ENCODE measurements around the gene ARFRP1. TPM values are rescaled to one million over a fixed set of nuclear protein-coding genes. Genes with fewer than 3 reads are reported as not detected.

ARFRP1 gene
- total and polyA plus RNA-seq, 2 of the 13 experiments (the other 11 are each of a cell fraction or from before 2014, with no cell fraction given), result 32.0 to 51.1 TPM

- ChIA-PET POLR2A (interaction anchor here (0.5 to 7.3 kb wide), 32 partner anchors 11 to 1671 kb away, joined by 3 to 190 read pairs (median 4); partner anchors contain the start of genes ARFRP1, C20orf204, GMEB2 and PRPF6), CTCF (ENCODE audit: low intra/inter-chr PET ratio, low total read pairs) (interaction anchor here (2.5 kb wide), 1 partner anchor 31 kb away, joined by 8 read pairs; the partner anchor contains the start of genes ARFRP1 and ZGPAT)
- WGBS (ENCODE audit: low lambda C conversion rate), result 0% methylated on average over 24 of the region's 26 CpGs
- no peak overlapping the region for H2AFZ ChIP-seq (ENCODE audit: low read length)
- ATAC-seq, result peak; percentile 16
- H3K27ac ChIP-seq (ENCODE audit: extremely low read length, insufficient read depth, low read length), result peak overlapping the region; percentile 93
- in situ Hi-C loops (cut with HindIII; ENCODE audit: extremely low pct_ligation_motif_present, low pct_unique_long_range_greater_than_20kb), result no loop called here
- H3K79me2 ChIP-seq (ENCODE audit: insufficient read depth, low read length), result peaks cover 23% of the 10 kb centered on the region
- peak; percentile 71 for DNase-seq (ENCODE audit: low spot score)
- BruUV-seq (replicated peaks), result TSS peak; percentile 69
- no peaks in the 10 kb centered on the region for H4K20me1 ChIP-seq (ENCODE audit: insufficient read depth, low read length)
- peak overlapping the region; percentile 87 for H3K9ac ChIP-seq (ENCODE audit: insufficient read depth, low read depth, low read length)
- peak overlapping the region; percentile 74 to 93 (median 85) for H3K4me3 ChIP-seq (replicated peaks in 1 of 3; ENCODE audit: insufficient read depth in 1 of 3, low read depth in 2 of 3, low read length in 3 of 3)
- H3K4me1 ChIP-seq (ENCODE audit: insufficient read depth, low read length), result peaks cover 64% of the 10 kb centered on the region
- FAIRE-seq, result no peak
- intact Hi-C loops (cut with micrococcal nuclease; ENCODE audit: unreplicated experiment), result loop anchor here (1.0 to 5.0 kb wide), 2 partner anchors 11 to 201 kb away; partner anchors contain the start of gene PTK6
- peak overlapping the region; percentile 90 for H3K4me2 ChIP-seq (ENCODE audit: low read depth, low read length)
- peaks cover 31 to 38% of the 10 kb centered on the region in 2 experiments for H3K36me3 ChIP-seq (replicated peaks in 1 of 2; ENCODE audit: control insufficient read depth in 1 of 2, insufficient read depth in 2 of 2, low read length in 2 of 2)
- H3K9me3 ChIP-seq (ENCODE audit: low read length), result no peaks in the 10 kb centered on the region
- no peaks in the 10 kb centered on the region for H3K27me3 ChIP-seq (ENCODE audit: control insufficient read depth in 1 of 2, insufficient read depth in 2 of 2, low read length in 2 of 2)
- TF ChIP-seq ZFP82 (CRISPR knock-in tag; IDR thresholded peaks at IDR 0.05; ENCODE audit: borderline replicate concordance), result no peak
- no peak; the same call in 1 of the 2 replicates for TF ChIP-seq ZNF703 (CRISPR knock-in tag; IDR thresholded peaks at IDR 0.05; ENCODE audit: borderline replicate concordance)
- TF ChIP-seq POGK (CRISPR knock-in tag; conservative IDR thresholded peaks at IDR 0.05), result no peak
- no peak for TF ChIP-seq ZNF432 (CRISPR knock-in tag; IDR thresholded peaks at IDR 0.05; ENCODE audit: borderline replicate concordance)
- TF ChIP-seq SRSF9 (IDR thresholded peaks at IDR 0.05; ENCODE audit: borderline replicate concordance, insufficient read depth, low read depth, low read length, poor library complexity, severe bottlenecking), result no peak
- TF ChIP-seq ZNF569 (CRISPR knock-in tag; IDR thresholded peaks at IDR 0.05; ENCODE audit: borderline replicate concordance), result 0 out of 2 replicates have a peak, but pooled peaks have one; percentile 65
- TF ChIP-seq ZNF790 (CRISPR knock-in tag; IDR thresholded peaks at IDR 0.05; ENCODE audit: borderline replicate concordance), result peak; percentile 92; the same call in 1 of the 2 replicates
- TF ChIP-seq SNAI1 (CRISPR knock-in tag; IDR thresholded peaks at IDR 0.05; ENCODE audit: borderline replicate concordance), result peak; percentile 88; the same call in 1 of the 2 replicates
- peak; percentile 97 for TF ChIP-seq TFAP4 (IDR thresholded peaks at IDR 0.05; ENCODE audit: borderline replicate concordance, low read depth)
- TF ChIP-seq NCOA5 (CRISPR knock-in tag; IDR thresholded peaks at IDR 0.05), result peak; percentile 8; the same call in 1 of the 2 replicates
- no peak for TF ChIP-seq SP4 (CRISPR knock-in tag; IDR thresholded peaks at IDR 0.05)
- 0 out of 2 replicates have a peak, but pooled peaks have one; percentile 17 for TF ChIP-seq PRDM10 (CRISPR knock-in tag; IDR thresholded peaks at IDR 0.05; ENCODE audit: low read depth)
- no peak for TF ChIP-seq ZBTB8A (CRISPR knock-in tag; IDR thresholded peaks at IDR 0.05; ENCODE audit: borderline replicate concordance, low read depth)
- TF ChIP-seq PITX1 (CRISPR knock-in tag; IDR thresholded peaks at IDR 0.05), result no peak
These were observed 30.9 kb upstream of the ARFRP1 start for GRCh38 chr20:63738687-63739129.
